Lower leg skin (tissue), 4 donors: ENCODE measurements around the gene CISH. TPM values are rescaled to one million over a fixed set of nuclear protein-coding genes. Genes with fewer than 3 reads are reported as not detected.

Experiments used
- DNase-seq, 2 donors: peaks; one replicate each; pipeline ENCODE4 v3.0.0-alpha.2; 2019; ENCODE audit warnings: low spot score in 2 of 2
- H3K4me3 ChIP-seq: fragments of 200-600 bp; sonication (generic); 2 replicates; pipeline ENCODE4 v1.5.1; 2017; ENCODE audit warnings: mild to moderate bottlenecking, low read depth; ENCODE audit not compliant: poor library complexity, severe bottlenecking
- CTCF ChIP-seq, 3 donors: fragments of 450-650 bp; IDR thresholded peaks; one replicate each; pipeline ENCODE4 v1.5.1; 2016; ENCODE audit warnings: antibody characterized with exemption in 3 of 3, mild to moderate bottlenecking in 3 of 3, moderate library complexity in 2 of 3
- POLR2A ChIP-seq, 2 donors: fragments of 450-650 bp; IDR thresholded peaks; one replicate each; pipeline ENCODE4 v1.6.1; 2016 to 2017; ENCODE audit warnings: antibody characterized with exemption in 2 of 2, mild to moderate bottlenecking in 1 of 2, moderate library complexity in 1 of 2
- WGBS, 2 donors: methylation state at CpG; one replicate each; pipeline ENCODE4 v1.1.5; 2018; 5-methylcytosine and 5-hydroxymethylcytosine counted together
- intact Hi-C: fragments of 100-400 bp; cut with DNase I; formaldehyde crosslinking; loops from one replicate; pipeline ENCODE4 v1.15.0; 2023; ENCODE audit warnings: low total_unique reads
- total RNA-seq, 4 donors: library from RNA; depleted of rRNA; stranded (reverse); fragments of >200 nt; gene quantifications; one replicate each; pipeline ENCODE4 v1.1.0, GENCODE V29; 2016

CISH gene
- total RNA-seq, 4 donors from 2014 or later: 10.4 to 14.5 (median 12.9) TPM

- no peak for DNase-seq
- intact Hi-C loops: no loop called here
- TF ChIP-seq POLR2A (IDR thresholded peaks at IDR 0.05) (no peak), CTCF (IDR thresholded peaks at IDR 0.05) (no peak)
- H3K4me3 ChIP-seq: no peak overlapping the region
Observed at GRCh38 chr3:50635066-50635465, 23.5 kb upstream of the CISH start.

- TF ChIP-seq CTCF (IDR thresholded peaks at IDR 0.05) (no peak), POLR2A (IDR thresholded peaks at IDR 0.05) (no peak)
- H3K4me3 ChIP-seq: no peak overlapping the region
- WGBS, 2 donors: 58 to 59% methylated on average over 5 of the region's 5 CpGs
- intact Hi-C loops: no loop called here
- DNase-seq: no peak
Observed at GRCh38 chr3:50633230-50633790, 21.7 kb upstream of the CISH start.

- TF ChIP-seq CTCF (IDR thresholded peaks at IDR 0.05): no peak
- TF ChIP-seq POLR2A (IDR thresholded peaks at IDR 0.05): no peak
- WGBS, 2 donors: 27 to 43% methylated on average over 5 of the region's 5 CpGs
- H3K4me3 ChIP-seq: no peak overlapping the region
- DNase-seq: no peak
- intact Hi-C loops: no loop called here
Observed at GRCh38 chr3:50632450-50632849, 20.9 kb upstream of the CISH start.

- 75 to 78% methylated on average over 7 of the region's 7 CpGs for WGBS, 2 donors
- no peak for DNase-seq
- intact Hi-C loops: no loop called here
- no peak for TF ChIP-seq CTCF (IDR thresholded peaks at IDR 0.05)
- no peak for TF ChIP-seq POLR2A (IDR thresholded peaks at IDR 0.05)
- no peak overlapping the region for H3K4me3 ChIP-seq
Observed at GRCh38 chr3:50630877-50631276, 19.3 kb upstream of the CISH start.

GRCh38 chr3:50630394-50630793, 18.8 kb upstream of the CISH start:
- TF ChIP-seq CTCF (IDR thresholded peaks at IDR 0.05): no peak
- TF ChIP-seq POLR2A (IDR thresholded peaks at IDR 0.05): no peak
- intact Hi-C loops: no loop called here
- no peak for DNase-seq
- no peak overlapping the region for H3K4me3 ChIP-seq
- 74 to 77% methylated on average over 5 to 6 of the region's 6 CpGs for WGBS, 2 donors

- H3K4me3 ChIP-seq: no peak overlapping the region
- WGBS, 2 donors: 97 to 98% methylated on average over 3 of the region's 3 CpGs
- DNase-seq: no peak
- intact Hi-C loops: no loop called here
- TF ChIP-seq POLR2A (IDR thresholded peaks at IDR 0.05): no peak
- no peak for TF ChIP-seq CTCF (IDR thresholded peaks at IDR 0.05)
Observed at GRCh38 chr3:50628601-50629000, 17.0 kb upstream of the CISH start.
